ENCODE data around the gene ARMCX4.

GRCh38 chrX:101482296-101482695 is 3.0 kb upstream of the ARMCX4 start:
- TF ChIP-seq CTCF (IDR thresholded peaks at IDR 0.05; ENCODE audit: insufficient read depth, low read length) (no peak), POLR2AphosphoS5 (IDR thresholded peaks at IDR 0.05; ENCODE audit: low read depth) (no peak), GABPA (IDR thresholded peaks at IDR 0.05; ENCODE audit: low read depth) (no peak), SPI1 (IDR thresholded peaks at IDR 0.05; ENCODE audit: borderline replicate concordance, low read depth) (no peak)
- TF ChIP-seq, protein P1, sequence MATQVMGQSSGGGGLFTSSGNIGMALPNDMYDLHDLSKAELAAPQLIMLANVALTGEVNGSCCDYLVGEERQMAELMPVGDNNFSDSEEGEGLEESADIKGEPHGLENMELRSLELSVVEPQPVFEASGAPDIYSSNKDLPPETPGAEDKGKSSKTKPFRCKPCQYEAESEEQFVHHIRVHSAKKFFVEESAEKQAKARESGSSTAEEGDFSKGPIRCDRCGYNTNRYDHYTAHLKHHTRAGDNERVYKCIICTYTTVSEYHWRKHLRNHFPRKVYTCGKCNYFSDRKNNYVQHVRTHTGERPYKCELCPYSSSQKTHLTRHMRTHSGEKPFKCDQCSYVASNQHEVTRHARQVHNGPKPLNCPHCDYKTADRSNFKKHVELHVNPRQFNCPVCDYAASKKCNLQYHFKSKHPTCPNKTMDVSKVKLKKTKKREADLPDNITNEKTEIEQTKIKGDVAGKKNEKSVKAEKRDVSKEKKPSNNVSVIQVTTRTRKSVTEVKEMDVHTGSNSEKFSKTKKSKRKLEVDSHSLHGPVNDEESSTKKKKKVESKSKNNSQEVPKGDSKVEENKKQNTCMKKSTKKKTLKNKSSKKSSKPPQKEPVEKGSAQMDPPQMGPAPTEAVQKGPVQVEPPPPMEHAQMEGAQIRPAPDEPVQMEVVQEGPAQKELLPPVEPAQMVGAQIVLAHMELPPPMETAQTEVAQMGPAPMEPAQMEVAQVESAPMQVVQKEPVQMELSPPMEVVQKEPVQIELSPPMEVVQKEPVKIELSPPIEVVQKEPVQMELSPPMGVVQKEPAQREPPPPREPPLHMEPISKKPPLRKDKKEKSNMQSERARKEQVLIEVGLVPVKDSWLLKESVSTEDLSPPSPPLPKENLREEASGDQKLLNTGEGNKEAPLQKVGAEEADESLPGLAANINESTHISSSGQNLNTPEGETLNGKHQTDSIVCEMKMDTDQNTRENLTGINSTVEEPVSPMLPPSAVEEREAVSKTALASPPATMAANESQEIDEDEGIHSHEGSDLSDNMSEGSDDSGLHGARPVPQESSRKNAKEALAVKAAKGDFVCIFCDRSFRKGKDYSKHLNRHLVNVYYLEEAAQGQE (IDR thresholded peaks at IDR 0.05; ENCODE audit: insufficient replicate concordance, low read depth): no peak
